Measurements from ENCODE around the gene POTEH. TPM values are rescaled to one million over a fixed set of nuclear protein-coding genes. Genes with fewer than 3 reads are reported as not detected.
"Not testable (repeated sequence)": the region's sequence is repeated elsewhere in the genome, so short reads cannot be mapped to it uniquely, and the experiment has no call there.

Gene POTEH
- total and polyA plus RNA-seq, 2 donors (not counting 3 experiments of a cell fraction or from before 2014, with no cell fraction given), result not detected

DNA sequence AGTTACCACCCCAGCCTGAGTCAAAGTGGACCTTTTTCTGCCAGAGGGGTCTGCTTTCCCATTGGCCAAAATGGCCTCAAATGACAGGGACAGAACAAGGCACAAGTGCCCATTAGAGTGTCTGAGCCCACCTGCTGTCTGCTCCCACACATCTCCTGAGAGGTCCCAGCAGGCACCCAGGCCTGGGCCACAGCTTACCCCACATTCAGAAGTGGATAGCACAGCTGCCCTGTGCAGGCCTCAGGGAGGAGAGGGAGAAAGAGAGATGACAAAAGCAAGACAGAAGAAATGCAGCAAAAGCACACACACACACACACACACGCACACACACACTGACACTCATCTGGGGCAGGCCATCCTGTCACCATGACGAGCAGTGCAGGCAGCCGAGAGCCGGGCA lies 4.2 kb upstream of the POTEH start:
- dilution Hi-C loops (cut with MboI; ENCODE audit: extremely low pct_ligation_motif_present, low sequenced_read_pairs); H3K79me2 ChIP-seq (ENCODE audit: control insufficient read depth, insufficient read depth, low read length); H3K9me1 ChIP-seq (replicated peaks; ENCODE audit: control insufficient read depth, extremely low read depth, insufficient read depth, low read length); FAIRE-seq; H3K4me3 ChIP-seq (replicated peaks in 1 of 3; ENCODE audit: insufficient read depth in 1 of 3, low read depth in 1 of 3, low read length in 3 of 3); intact Hi-C loops (cut with micrococcal nuclease); H3K4me2 ChIP-seq (ENCODE audit: insufficient read depth, low read length); CTCF ChIA-PET; H3K9me3 ChIP-seq (replicated peaks; ENCODE audit: control insufficient read depth, insufficient read depth, low read length); H4K20me1 ChIP-seq (replicated peaks; ENCODE audit: control insufficient read depth, extremely low read depth, insufficient read depth, low read length); H3K9ac ChIP-seq (replicated peaks; ENCODE audit: extremely low read depth, insufficient read depth, low read length); H3K27ac ChIP-seq (ENCODE audit: insufficient read depth, low read depth, low read length); H3K27me3 ChIP-seq (ENCODE audit: control insufficient read depth in 2 of 2, insufficient read depth in 2 of 2, low read length in 2 of 2); H3K4me1 ChIP-seq (ENCODE audit: control insufficient read depth, extremely low read depth, insufficient read depth, low read length); DNase-seq (ENCODE audit: low read depth, low spot score); H2AFZ ChIP-seq (ENCODE audit: low read depth, low read length); BruUV-seq (replicated peaks); H3K36me3 ChIP-seq (ENCODE audit: control insufficient read depth in 2 of 2, extremely low read depth in 1 of 2, insufficient read depth in 2 of 2, low read length in 2 of 2); POLR2A ChIA-PET: not testable (repeated sequence)

DNA sequence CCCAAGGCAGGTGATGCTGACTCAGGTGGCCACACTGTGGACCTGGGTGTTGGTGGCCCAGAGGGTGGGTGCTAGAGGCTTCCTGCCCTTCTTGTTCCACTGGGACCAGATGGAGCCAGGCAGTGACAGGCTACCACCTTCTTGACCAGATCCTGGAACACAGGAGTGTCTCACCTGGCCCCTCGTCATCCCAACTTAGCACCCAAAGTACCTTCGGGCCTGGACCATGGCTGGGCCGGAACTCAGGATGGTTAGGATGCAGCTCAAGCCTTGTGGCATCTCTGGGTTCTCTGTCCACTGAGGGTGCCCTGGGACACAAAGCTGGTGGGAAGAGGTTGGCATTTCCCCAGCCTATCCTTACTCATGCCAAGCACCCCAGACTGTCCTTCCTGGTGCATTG lies 2.7 kb upstream of the POTEH start:
- FAIRE-seq, result not testable (repeated sequence)

DNA sequence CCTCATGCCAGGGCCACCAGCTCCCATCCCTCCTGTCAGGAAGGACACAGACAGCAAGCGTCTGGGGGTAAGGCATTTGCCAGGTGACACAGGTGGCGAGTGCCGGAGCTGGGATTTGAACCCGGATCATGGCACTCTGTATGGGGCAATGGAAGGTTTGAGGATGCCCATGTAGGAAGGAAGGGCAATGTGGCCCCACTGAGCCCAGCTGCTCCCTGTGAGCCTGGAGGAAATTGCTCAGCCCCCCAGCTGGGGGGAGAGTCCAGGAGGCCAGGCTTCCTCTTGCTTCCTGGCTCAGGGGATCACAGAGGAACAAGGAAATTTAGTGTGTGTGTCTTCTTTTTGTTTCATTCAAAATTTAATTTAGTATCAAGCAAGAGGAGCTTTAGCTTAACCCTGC lies 2.1 kb upstream of the POTEH start:
- H3K27ac ChIP-seq (ENCODE audit: insufficient read depth, low read depth, low read length); H3K4me1 ChIP-seq (ENCODE audit: control insufficient read depth, extremely low read depth, insufficient read depth, low read length); DNase-seq (ENCODE audit: low read depth, low spot score); H3K4me2 ChIP-seq (ENCODE audit: insufficient read depth, low read length); H3K36me3 ChIP-seq (ENCODE audit: control insufficient read depth in 2 of 2, extremely low read depth in 1 of 2, insufficient read depth in 2 of 2, low read length in 2 of 2); POLR2A ChIA-PET; H3K79me2 ChIP-seq (ENCODE audit: control insufficient read depth, insufficient read depth, low read length); H3K9ac ChIP-seq (replicated peaks; ENCODE audit: extremely low read depth, insufficient read depth, low read length); H4K20me1 ChIP-seq (replicated peaks; ENCODE audit: control insufficient read depth, extremely low read depth, insufficient read depth, low read length); dilution Hi-C loops (cut with MboI; ENCODE audit: extremely low pct_ligation_motif_present, low sequenced_read_pairs); H2AFZ ChIP-seq (ENCODE audit: low read depth, low read length); BruUV-seq (replicated peaks); H3K4me3 ChIP-seq (replicated peaks in 1 of 3; ENCODE audit: insufficient read depth in 1 of 3, low read depth in 1 of 3, low read length in 3 of 3); FAIRE-seq; H3K9me3 ChIP-seq (replicated peaks; ENCODE audit: control insufficient read depth, insufficient read depth, low read length); CTCF ChIA-PET; H3K9me1 ChIP-seq (replicated peaks; ENCODE audit: control insufficient read depth, extremely low read depth, insufficient read depth, low read length); H3K27me3 ChIP-seq (ENCODE audit: control insufficient read depth in 2 of 2, insufficient read depth in 2 of 2, low read length in 2 of 2); intact Hi-C loops (cut with micrococcal nuclease): not testable (repeated sequence)

More for the DNA sequence above, 2.7 kb upstream of the POTEH start:
- DNase-seq (ENCODE audit: low read depth, low spot score); H3K9me3 ChIP-seq (replicated peaks; ENCODE audit: control insufficient read depth, insufficient read depth, low read length); H3K9me1 ChIP-seq (replicated peaks; ENCODE audit: control insufficient read depth, extremely low read depth, insufficient read depth, low read length); H3K27ac ChIP-seq (ENCODE audit: insufficient read depth, low read depth, low read length); H3K4me1 ChIP-seq (ENCODE audit: control insufficient read depth, extremely low read depth, insufficient read depth, low read length); H3K9ac ChIP-seq (replicated peaks; ENCODE audit: extremely low read depth, insufficient read depth, low read length); H2AFZ ChIP-seq (ENCODE audit: low read depth, low read length); H3K4me2 ChIP-seq (ENCODE audit: insufficient read depth, low read length); POLR2A ChIA-PET; BruUV-seq (replicated peaks); H3K27me3 ChIP-seq (ENCODE audit: control insufficient read depth in 2 of 2, insufficient read depth in 2 of 2, low read length in 2 of 2); H3K79me2 ChIP-seq (ENCODE audit: control insufficient read depth, insufficient read depth, low read length); H4K20me1 ChIP-seq (replicated peaks; ENCODE audit: control insufficient read depth, extremely low read depth, insufficient read depth, low read length); CTCF ChIA-PET; dilution Hi-C loops (cut with MboI; ENCODE audit: extremely low pct_ligation_motif_present, low sequenced_read_pairs); intact Hi-C loops (cut with micrococcal nuclease); H3K36me3 ChIP-seq (ENCODE audit: control insufficient read depth in 2 of 2, extremely low read depth in 1 of 2, insufficient read depth in 2 of 2, low read length in 2 of 2); H3K4me3 ChIP-seq (replicated peaks in 1 of 3; ENCODE audit: insufficient read depth in 1 of 3, low read depth in 1 of 3, low read length in 3 of 3): not testable (repeated sequence)

DNA sequence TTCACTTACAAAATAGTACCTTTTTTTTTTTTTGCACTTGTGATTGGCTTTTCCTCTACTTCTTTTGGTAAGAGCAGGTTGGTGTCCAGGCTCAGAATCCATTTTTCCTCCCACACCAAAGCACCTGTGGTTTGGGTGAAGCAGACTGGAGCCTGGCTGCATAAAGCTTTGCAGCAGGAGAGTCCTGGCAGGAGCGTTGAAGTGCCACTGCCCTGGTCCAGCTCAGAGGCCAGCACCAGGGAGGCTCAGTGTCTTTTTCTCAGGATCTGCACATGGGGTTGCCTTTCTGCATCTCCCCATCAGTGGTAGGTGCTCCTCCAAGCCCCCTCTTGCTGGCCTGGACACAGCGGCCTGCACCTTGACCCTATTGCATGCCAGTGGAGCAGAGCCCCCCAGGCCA lies 1.7 kb upstream of the POTEH start:
- FAIRE-seq; H3K36me3 ChIP-seq (ENCODE audit: control insufficient read depth in 2 of 2, extremely low read depth in 1 of 2, insufficient read depth in 2 of 2, low read length in 2 of 2); H3K27ac ChIP-seq (ENCODE audit: insufficient read depth, low read depth, low read length); dilution Hi-C loops (cut with MboI; ENCODE audit: extremely low pct_ligation_motif_present, low sequenced_read_pairs); H3K27me3 ChIP-seq (ENCODE audit: control insufficient read depth in 2 of 2, insufficient read depth in 2 of 2, low read length in 2 of 2); CTCF ChIA-PET; DNase-seq (ENCODE audit: low read depth, low spot score); H2AFZ ChIP-seq (ENCODE audit: low read depth, low read length); H4K20me1 ChIP-seq (replicated peaks; ENCODE audit: control insufficient read depth, extremely low read depth, insufficient read depth, low read length); H3K9ac ChIP-seq (replicated peaks; ENCODE audit: extremely low read depth, insufficient read depth, low read length); BruUV-seq (replicated peaks); H3K9me1 ChIP-seq (replicated peaks; ENCODE audit: control insufficient read depth, extremely low read depth, insufficient read depth, low read length); H3K4me3 ChIP-seq (replicated peaks in 1 of 3; ENCODE audit: insufficient read depth in 1 of 3, low read depth in 1 of 3, low read length in 3 of 3); H3K9me3 ChIP-seq (replicated peaks; ENCODE audit: control insufficient read depth, insufficient read depth, low read length); H3K79me2 ChIP-seq (ENCODE audit: control insufficient read depth, insufficient read depth, low read length); POLR2A ChIA-PET; H3K4me1 ChIP-seq (ENCODE audit: control insufficient read depth, extremely low read depth, insufficient read depth, low read length); H3K4me2 ChIP-seq (ENCODE audit: insufficient read depth, low read length); intact Hi-C loops (cut with micrococcal nuclease): not testable (repeated sequence)

All from endothelial cell of umbilical vein (primary cell).